GM18519 (cell line): ENCODE results near the gene SACM1L.

Experiments
- ATAC-seq: cut with Tn5 transposase; IDR thresholded peaks from one replicate; pipeline ENCODE4 v1.9.1; 2021; ENCODE audit warnings: mild to moderate bottlenecking, moderate library complexity; ENCODE audit not compliant: unreplicated experiment, low FRiP score

SACM1L gene

DNA sequence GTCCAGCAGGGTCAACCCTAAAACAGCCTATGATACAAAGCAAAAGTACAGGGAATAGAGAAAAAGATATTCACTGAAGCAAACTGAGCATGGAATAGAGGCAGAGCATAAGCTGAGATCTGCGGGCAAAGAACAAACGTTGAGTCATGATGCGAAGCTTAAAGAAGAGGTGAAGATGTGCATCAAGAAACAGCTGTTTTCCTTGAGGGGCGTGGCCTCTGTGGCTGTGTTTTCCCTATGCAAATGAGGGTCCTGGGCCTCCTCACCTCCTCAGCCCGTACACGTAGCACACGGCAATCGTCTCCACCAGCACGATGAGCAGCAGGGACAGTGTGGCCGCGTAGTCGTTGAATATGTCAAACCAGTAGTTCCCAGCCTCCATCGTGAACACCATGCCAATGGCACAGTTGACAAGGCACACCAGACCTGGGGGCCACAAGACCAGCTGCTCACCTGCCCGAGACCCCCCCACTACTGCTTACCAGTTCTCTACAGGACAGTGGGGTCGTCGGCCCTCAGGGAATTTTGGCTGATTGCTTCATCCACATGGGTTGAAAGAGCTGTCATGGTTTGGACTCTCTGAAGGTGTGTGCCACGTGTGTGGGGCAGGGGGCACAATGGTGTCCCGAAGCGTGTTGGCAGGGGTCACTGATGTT is 73.6 kb downstream of the SACM1L start:
- no peak for ATAC-seq

DNA sequence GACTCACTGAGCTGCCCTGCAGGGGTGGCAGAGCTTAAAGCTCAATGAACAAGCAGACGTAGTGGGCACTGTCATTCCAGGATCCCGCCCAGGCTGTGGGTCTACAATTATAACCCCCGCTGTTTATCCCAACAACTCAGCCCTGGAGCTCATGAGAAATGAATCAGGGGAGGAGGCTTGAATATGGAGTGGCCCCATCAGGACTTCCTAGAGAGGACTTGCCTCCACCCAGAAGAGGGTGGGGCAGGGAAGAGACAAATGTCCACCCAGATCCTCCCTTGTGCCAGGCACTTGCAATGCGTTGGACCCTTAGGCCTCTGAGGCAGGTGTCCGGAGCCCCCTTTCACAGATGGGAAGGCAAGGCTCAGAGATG is 74.1 kb downstream of the SACM1L start:
- no peak for ATAC-seq

DNA sequence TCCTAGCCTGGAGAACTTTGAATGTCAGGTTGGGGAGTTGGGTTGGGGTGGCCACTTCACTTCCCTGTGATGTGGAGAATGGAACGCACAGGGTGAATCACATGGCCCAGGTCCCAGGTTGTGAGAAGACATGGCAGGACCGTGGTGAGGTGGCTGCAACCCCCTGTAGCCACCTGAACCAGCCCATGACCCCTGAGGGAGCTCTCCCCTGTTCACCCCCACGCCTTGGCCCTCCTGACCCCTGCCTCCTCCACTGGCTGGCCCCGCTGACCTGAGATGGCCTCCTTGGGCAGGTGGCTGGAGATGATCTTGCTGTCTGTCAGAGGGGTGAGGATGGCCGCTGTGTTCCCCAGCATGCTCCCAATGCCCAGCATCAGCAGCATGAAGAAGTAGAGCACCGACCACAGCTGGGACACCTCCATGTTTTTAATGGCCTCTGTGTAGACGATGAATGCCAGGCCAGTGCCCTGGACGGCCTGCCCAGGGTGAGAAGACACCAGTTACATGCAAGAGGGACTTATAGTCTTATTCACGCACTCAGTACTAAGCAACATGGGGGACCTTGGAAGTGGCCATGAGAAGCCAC is 76.2 kb downstream of the SACM1L start:
- ATAC-seq, result no peak

DNA sequence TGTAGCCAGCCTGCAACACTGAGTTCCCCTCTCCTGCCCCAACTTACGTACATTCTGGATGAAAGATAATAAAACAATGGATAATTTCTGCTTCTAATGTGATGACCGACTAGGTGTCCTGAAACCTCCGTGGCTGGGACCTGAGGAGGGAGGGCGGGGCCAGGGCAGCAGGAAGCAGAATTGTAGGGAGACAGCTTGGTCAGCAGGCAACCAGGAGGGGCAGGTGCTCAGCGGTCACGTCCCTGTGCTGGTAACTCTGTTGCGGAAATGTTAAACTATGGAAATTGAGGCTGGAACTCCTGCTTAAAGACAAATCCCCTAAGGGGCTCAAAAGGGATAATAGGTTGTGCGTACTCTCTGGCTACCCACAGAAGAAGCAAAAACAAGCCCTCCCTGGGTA is 76.8 kb downstream of the SACM1L start:
- no peak for ATAC-seq

DNA sequence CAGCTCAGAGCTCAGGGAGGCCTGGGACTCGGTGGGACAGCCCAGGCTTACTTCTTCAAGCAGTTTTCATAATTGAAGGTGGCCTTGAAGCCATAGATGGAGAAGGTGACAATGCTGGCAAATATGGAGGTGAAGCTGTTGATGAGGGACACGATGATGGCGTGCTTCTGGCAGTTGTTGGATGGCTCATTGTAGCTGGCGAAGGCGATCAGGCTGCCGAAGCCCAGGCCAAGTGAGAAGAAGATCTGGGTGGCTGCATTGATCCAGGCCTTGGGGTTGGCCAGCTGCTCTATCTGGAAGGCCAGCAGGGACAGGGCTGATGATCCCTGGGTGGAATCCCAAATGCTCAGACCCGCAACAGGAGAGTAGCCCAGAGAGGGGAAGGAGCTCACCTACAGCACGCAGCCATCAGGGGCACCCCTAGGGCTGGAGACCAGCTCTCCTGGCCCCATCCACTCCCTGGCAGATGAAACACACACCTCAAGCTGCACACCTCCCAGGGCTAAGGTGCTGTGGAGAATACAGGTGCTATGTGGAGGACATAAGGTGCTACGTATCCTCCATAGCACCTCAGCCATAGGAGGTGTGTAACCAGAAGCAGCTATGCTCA is 82.1 kb downstream of the SACM1L start:
- ATAC-seq, result no peak

DNA sequence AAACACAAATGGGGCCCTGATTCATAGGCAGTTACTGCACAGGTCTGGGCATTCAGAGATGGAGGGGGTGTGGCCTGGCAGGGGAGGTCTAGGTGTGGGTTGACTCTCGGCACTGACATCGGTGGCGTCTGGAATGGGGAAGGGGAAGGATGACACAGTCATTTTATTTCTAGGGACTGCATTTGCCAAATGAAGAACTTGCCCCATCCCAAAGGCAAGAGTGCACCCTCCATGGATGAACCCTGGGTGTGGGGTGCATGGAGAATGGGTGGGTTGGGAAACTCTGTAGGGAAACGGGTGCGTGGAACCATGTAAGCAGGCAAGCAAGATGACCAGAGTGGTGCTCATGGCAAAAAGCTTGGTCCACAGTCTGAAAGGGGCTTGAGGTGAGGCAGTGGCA is 82.6 kb downstream of the SACM1L start:
- no peak for ATAC-seq

DNA sequence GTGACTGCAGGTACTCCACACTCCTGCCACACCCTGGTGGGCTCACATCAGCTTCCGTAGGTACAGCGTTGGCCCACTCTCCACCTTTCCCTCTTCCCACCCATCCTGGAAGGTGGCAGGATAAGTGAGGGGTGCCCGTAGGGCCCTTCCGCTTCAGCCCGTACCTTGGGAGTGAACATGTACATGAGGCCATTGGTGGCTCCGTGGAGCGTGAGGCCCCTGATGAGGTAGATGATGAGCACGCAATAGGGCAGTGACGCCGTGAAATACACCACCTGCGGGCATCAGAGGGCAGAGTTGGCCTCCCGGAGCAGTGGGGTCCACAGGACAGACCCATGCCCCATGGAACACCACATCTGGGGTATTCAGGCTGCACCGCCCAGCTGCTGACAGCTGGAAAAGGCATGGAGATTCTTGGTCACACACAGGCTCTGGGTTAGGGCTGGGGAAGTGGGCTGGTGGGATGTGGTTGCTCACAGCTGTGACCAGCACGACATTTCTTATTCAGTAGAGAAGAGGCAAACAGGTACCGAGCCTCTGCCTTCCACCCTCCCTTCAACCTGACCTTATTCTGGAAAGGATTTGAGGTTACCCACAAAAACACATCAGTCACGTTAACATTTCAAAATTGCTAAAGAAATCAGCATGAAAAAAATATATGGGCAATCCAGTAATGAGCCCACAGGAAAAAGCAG is 83.3 kb downstream of the SACM1L start:
- ATAC-seq, result no peak

DNA sequence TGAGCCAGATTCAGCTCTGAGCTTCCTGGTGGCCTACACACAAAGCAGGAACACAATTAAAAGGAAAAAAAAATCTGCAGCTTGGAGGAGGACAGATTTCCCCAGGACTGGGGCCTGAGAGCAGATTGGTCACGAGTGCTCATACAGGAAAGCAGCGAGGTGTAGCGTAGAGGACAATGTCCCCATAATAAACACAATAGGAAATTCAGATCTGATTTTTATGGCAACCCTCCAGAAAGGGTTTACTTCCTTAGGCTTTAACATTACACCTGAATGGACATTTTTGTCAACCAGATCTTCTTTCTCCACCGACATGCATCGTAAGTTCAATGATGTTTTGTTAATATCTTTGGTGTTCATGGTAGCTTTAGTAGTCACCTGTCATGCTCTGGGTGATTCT is 83.9 kb downstream of the SACM1L start:
- no peak for ATAC-seq

DNA sequence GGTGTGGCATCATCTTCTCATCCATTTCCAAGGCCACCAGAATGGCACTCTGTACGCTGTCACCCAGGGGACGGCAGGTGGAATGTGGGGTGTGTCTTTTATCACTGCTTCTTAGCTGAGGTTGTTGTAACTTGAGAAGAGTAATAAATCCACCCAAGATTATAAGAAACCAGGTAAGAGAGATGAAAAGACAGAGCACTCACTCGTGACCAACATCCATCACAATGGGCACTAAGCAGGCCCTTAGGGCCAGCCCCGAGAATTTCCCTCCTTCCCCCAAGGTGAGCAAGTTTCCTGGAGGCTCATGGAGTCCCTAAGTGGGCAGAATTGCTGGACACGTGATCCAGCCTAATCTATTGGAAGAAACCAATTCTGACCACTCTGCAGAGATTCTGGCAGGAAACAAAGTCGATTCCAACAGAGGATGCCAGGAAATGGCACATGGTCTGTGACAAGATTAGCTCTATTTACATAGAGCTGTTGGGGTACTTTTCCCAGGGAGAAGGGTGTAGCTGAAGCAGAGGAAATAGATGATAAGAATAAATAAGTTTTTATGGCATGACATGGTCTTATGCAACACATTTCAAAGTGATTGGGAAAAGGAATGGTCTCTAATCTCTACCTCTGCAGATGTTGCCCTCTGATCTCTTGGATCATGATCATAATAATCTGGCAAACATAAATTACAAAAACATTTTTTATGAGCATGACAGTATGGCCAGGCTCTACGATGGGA is 84.7 kb downstream of the SACM1L start:
- no peak for ATAC-seq

DNA sequence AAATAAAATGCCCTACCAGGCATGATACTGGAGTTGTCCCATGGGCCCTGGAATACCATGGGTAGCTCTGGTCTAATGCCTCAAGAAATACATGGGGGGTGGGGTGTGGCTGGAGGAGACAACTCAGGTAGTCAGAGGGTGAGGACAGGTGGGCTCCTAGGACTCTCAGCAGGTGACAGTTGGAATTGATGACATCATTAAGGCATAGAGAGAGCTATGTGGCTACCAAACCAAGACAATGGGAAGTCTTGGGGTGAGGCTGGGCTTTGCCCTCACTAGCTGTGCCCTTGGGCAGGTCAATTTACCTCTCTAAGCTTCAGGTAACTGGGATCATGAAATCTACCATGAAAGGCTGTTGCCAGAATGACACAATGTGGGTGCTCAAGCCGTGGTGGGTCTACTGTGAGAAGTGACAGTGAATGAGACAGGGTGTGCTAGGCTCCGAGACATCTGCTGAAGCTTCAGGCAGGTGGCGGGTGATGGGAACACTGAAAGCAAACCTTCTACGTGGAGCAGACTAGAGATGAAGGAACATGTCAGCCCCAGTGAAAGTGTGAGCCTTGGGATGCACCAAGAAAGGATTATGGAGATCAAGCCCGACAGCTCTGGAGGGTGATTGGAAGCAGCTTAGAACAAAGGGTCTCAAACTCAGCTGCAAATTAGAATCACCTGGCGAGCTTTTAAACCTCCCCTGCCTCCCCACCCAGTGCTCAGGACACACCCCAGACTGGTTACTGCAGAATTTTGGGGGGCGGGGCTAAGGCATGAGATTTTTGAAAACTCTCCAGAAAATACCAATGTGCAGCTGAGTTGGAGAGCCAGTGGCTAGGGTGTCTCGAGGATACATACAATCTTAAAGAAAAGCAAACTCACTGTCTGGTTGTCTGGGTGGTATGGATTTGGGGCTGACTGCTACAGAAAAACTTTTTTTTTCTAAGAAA is 85.7 kb downstream of the SACM1L start:
- no peak for ATAC-seq

DNA sequence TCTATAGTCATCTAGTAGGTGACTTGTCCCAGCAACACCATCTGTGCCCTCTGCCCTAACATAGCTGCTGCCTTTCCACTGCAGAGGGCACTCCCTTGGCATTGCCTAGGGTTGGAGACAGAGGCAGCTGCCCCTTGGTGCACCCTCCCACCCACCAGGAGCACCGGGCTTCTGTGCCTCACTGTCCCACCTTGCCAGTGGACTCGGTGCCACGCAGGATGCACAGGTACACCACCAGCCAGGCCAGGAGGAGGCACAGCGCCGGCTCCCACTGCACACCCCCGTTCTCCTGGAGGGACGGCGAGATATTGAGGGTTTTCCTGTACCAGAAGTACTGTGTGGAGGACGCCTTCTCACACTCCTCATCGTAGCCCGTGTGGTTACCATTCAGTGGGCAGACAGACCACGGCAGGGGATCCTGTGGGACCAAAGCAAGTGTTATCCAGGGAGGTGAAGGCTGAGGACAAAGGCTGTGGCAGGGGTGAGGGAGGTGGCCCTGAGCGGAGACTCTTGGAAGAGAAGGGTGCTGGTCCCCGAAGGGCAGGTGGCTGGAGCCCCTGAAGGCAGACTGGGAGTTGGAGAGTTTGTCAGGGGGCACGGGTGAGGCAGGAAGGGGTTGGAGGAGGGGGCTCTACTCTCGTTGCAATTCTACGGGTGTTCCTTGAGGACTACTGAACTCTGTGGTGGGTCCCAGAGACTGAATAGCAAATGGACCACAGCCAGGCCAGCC is 86.5 kb downstream of the SACM1L start:
- ATAC-seq, result no peak

DNA sequence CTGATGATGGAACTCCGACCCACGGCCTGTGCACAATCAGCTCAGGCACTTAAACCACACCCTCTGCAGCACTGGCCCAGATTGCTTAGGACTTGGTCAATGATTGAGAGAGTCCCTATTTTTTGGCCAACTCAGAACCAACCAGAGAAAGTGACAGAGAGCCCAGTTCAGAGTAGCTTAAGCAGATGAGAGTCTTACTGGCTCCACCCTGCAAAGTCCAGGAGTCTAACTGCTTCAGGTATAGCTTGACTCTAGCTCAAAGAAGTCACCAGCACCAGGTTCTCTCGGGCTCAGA is 87.1 kb downstream of the SACM1L start:
- ATAC-seq, result no peak

DNA sequence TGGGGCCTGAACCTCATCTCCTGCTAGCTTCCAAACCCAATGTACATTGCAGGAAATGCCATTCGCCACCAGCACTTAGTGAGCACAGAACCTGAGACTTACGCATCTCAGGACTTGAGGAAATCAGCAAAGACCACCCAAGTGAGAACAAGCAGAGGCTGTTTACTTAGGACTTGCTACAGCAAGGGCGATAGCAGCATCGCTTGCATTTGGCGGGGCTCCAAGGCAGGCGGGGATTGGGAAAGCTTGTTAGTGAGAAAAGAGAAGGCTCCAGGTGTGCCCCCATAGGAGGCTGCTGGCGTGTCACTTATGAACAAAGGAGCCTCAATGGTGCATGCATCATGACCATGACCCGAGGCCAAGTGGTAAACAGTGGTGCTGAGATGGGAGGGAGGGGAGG is 87.4 kb downstream of the SACM1L start:
- ATAC-seq, result no peak

DNA sequence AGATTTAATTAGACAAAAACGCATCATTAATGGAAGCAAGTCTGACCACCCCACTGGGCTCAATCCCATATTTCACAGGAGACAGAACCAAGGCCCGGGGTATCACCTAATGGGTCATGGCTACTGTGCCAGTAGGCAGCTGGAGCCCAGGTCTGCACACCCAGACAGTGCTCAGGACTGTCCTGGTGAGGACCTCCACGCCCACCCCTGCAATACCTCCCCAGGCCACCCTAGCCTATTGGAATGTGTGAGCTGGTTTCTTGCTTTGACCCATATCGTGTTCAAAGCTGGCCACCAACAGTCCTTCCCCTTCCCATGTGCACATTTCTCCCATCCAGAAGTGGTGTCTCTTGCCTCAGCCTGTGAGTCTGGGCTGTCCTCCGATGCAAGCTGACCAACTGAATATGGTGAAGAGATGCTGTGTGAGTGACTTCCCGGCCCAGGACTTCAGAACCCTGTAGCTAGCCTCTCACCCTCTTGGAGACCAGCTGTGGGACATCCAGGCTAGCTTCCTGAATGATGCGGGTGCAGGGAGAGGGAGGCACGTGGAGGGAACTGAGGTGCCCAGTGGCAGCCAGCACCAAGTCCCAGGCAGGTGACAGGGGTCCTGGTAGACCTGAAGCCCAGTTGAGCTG is 88.0 kb downstream of the SACM1L start:
- no peak for ATAC-seq

DNA sequence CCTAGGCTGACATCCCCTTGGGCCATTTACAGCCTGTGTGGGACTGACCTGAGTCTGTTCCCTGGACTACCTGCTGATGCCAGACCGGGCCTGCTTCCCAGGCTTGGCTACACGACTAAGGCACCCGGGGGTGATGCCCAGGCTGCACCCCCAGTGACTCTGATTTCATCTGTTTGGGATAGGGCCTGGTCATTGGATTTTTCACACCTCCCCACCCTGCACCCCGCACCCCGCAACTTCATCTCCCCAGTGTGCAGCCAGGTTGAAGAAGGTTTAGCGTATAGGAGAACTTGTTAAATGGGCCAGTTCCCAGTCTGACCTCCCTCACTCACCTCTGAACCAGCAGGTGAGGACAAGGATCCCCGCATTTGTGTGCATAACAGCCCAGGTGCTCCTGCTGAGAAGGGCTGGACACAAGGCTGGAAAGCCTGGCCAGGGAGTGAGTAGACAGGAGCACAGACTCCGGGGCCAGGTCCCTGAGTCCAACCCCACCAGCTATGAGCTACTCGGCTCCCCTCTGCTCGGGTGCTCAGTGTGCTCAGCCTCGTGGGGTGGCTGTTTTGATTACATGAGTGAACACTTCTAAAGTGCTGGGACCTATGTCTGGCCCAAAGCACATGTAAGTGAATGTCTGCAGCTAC is 88.7 kb downstream of the SACM1L start:
- ATAC-seq, result no peak

DNA sequence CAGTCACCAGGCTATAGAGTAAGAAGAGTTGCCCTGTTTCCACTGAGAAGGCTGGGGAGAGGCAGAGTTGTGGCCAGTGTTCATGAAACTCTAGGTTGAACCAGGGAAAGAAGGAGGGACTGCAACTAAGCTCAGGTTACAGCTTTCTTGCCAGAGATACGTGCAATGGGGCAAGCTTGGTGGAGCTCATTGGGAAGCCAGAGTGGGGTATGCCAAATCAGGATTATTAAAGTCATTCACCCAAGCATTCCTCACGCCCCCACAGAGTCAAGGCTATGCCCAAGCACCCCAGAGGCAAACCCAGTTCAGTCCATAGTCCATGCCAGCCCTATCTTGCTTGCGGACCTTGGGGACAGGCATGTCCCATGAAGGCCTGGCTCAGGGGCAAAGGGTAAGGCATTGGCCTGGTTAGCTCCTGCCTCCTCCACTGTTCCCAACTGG is 89.6 kb downstream of the SACM1L start:
- ATAC-seq, result no peak

DNA sequence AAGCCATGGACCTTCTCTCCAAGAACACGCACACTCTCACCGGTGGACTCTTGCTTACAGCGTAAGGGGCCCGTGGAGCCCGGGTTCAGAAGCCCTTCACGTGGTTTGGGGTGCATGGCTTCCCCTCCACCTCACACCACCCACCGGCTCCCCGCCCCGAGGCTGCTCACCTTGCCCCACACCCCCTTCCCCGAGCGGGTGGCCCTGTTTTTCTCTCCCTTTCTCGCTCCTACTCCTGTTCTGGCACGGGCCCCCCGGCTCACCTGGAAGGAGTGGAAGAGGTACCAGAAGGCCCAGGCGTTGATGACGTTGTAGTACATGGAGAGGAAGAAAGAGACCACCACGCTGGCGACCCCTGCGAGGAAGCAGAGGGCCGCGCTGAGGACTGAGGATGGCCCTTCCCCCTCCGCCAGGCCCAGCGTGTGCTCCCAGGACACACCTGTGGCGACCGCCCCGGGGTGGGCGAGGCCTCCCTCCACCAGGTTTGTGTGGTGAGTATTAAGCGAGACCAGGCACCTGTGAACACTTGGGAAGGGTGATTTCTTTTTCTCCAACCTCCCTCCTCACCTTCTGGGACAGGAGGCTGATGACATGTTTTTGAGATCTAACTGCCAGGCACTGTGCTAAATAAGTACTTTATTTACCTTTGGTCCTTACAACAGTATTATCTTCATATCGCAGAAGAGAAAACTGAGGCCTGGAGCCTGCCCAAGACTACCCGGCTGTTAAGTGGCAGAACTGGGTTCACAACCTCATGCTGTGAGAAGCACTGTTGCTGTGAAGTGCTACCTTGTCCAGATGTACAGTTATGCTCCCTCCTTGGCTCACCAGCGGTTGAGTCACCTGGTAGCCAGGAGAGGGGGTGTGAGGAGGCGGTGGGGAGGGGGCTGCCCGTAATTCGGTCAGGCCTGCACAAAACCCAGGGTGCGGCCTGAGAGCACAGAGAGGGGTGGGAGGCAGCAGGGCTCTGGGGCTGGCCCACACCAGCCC is 90.8 kb downstream of the SACM1L start:
- ATAC-seq, result no peak
